Kidney (tissue), 14 donors: ENCODE measurements around the gene RTN4IP1. TPM values are rescaled to one million over a fixed set of nuclear protein-coding genes. Genes with fewer than 3 reads are reported as not detected.
A peak's percentile ranks its signal among the peaks of the same experiment; 100 is the strongest.

Experiments used
- DNase-seq, 5 donors: peaks; one replicate each; pipeline ENCODE4 v3.0.0-alpha.2; 2013 to 2020
- FAIRE-seq: peaks from 2 replicates; lab custom pipeline; 2012; peaks lifted over from hg19 to GRCh38; lab: Jason Lieb, UNC
- H3K27ac ChIP-seq, 2 donors: one replicate each; pipeline ENCODE4 v1.7.0; 2013; ENCODE audit warnings: low read depth in 2 of 2, low read length in 2 of 2, inconsistent platforms in 1 of 2
- H3K27me3 ChIP-seq: one replicate; pipeline ENCODE4 v1.7.1; 2013; ENCODE audit warnings: low read length, inconsistent platforms; ENCODE audit not compliant: control insufficient read depth, insufficient read depth
- H3K36me3 ChIP-seq, 3 donors: one replicate each; pipeline versions ENCODE4 v1.7.0 to v1.7.1; 2013; ENCODE audit warnings: low read length in 3 of 3, control low read depth in 1 of 3, inconsistent platforms in 1 of 3; ENCODE audit not compliant: insufficient read depth in 3 of 3, control insufficient read depth in 2 of 3
- H3K4me1 ChIP-seq, 3 donors: one replicate each; pipeline versions ENCODE4 v1.7.0 to v1.7.1; 2013; ENCODE audit warnings: low read length in 3 of 3, inconsistent platforms in 1 of 3, low read depth in 1 of 3; ENCODE audit not compliant: control insufficient read depth in 2 of 3, insufficient read depth in 2 of 3
- H3K4me3 ChIP-seq, 3 donors: one replicate each; pipeline versions ENCODE4 v1.7.0 to v1.8.1; 2013; ENCODE audit warnings: low read length in 3 of 3, control low read depth in 1 of 3, inconsistent platforms in 1 of 3
- H3K9ac ChIP-seq, 3 donors: one replicate each; pipeline versions ENCODE4 v1.7.0 to v1.7.1; 2013; ENCODE audit warnings: low read length in 3 of 3, control low read depth in 1 of 3, inconsistent platforms in 1 of 3
- H3K9me3 ChIP-seq, 3 donors: one replicate each; pipeline versions ENCODE4 v1.7.0 to v1.7.1; 2013; ENCODE audit warnings: low read length in 3 of 3, control low read depth in 1 of 3, inconsistent platforms in 1 of 3; ENCODE audit not compliant: control insufficient read depth in 2 of 3, insufficient read depth in 1 of 3
- intact Hi-C: fragments of 100-400 bp; cut with DNase I; formaldehyde crosslinking; loops from one replicate; pipeline ENCODE4 v1.11.1; 2022
- polyA plus RNA-seq: library from polyadenylated mRNA; stranded (reverse); fragments of 350-450 nt; fragmentation: Illumina TruSeq; extraction: RNeasy Lipid Tissue Mini Kit (QIAGEN cat#74804); gene quantifications from one replicate; pipeline ENCODE4 v1.2.3, GENCODE V29; 2014; ENCODE audit warnings: low read depth, low replicate concordance; ENCODE audit not compliant: insufficient read depth
- total RNA-seq: library from RNA; stranded (reverse); fragmentation: NEBNext Ultra II Directional; extraction: Animal tissue kit (Norgen Biotek cat#: 25700); gene quantifications from one replicate; pipeline ENCODE4 v1.2.1, GENCODE V29; 2021
- TF ChIP-seq, protein P1 (sequence below): IDR thresholded peaks from 3 replicates; pipeline ENCODE4 v1.5.1; 2012; ENCODE audit warnings: mild to moderate bottlenecking, moderate library complexity, borderline replicate concordance; ENCODE audit not compliant: insufficient read depth; ENCODE audit errors: extremely low read depth
- donor health status: control.
- donor health status: control.
- donor health status: control.
- donor health status: control.
- donor health status: control.
- donor health status: DM: yes; HTN: yes; CAD: no.
- donor health status: Normal renal cell carcinoma (clear cell type).

The RTN4IP1 gene
- total and polyA plus RNA-seq, 2 donors from 2014 or later = 8.9 to 19.3 TPM

DNA sequence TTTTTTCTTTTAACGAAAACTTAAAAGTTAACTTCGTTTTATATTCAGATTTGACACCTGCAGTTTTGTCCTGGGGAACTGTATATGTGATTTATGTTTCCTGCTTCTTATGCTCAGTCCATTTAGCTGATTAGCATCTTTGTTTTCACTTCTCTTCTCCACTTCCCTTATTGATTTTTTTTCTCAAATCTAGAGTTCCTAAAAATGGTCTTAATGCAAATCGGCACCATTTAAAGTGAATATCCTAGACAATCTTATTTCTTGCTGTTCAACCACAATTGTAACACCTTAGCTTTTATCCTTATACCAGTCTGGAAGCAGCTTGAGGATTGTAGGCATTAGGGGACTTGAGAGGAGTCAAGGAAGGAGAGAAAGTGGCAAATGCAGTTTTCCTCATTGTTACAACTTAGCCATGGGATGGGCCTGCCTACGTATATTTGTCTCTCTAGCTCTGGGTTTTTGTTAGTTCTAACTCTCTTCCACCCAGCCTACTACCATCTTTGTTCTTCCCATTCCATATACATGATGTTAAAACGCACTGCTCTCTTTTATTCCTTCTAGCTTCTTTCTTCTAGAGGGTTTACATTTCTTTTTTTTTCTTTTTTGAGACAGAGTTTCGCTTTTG, 8.5 kb upstream of the RTN4IP1 start:
- no peak overlapping the region for H3K9ac ChIP-seq
- H3K4me3 ChIP-seq = no peak overlapping the region
- peaks cover 0 to 6% (median 6%) of the 10 kb centered on the region in 3 donors for H3K36me3 ChIP-seq
- no peak overlapping the region for H3K27ac ChIP-seq
- no peaks in the 10 kb centered on the region for H3K27me3 ChIP-seq
- FAIRE-seq = no peak
- no peaks in the 10 kb centered on the region for H3K4me1 ChIP-seq
- intact Hi-C loops = no loop called here
- TF ChIP-seq, protein P1, sequence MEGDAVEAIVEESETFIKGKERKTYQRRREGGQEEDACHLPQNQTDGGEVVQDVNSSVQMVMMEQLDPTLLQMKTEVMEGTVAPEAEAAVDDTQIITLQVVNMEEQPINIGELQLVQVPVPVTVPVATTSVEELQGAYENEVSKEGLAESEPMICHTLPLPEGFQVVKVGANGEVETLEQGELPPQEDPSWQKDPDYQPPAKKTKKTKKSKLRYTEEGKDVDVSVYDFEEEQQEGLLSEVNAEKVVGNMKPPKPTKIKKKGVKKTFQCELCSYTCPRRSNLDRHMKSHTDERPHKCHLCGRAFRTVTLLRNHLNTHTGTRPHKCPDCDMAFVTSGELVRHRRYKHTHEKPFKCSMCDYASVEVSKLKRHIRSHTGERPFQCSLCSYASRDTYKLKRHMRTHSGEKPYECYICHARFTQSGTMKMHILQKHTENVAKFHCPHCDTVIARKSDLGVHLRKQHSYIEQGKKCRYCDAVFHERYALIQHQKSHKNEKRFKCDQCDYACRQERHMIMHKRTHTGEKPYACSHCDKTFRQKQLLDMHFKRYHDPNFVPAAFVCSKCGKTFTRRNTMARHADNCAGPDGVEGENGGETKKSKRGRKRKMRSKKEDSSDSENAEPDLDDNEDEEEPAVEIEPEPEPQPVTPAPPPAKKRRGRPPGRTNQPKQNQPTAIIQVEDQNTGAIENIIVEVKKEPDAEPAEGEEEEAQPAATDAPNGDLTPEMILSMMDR = no peak
- no peak for DNase-seq
- H3K9me3 ChIP-seq = no peaks in the 10 kb centered on the region

DNA sequence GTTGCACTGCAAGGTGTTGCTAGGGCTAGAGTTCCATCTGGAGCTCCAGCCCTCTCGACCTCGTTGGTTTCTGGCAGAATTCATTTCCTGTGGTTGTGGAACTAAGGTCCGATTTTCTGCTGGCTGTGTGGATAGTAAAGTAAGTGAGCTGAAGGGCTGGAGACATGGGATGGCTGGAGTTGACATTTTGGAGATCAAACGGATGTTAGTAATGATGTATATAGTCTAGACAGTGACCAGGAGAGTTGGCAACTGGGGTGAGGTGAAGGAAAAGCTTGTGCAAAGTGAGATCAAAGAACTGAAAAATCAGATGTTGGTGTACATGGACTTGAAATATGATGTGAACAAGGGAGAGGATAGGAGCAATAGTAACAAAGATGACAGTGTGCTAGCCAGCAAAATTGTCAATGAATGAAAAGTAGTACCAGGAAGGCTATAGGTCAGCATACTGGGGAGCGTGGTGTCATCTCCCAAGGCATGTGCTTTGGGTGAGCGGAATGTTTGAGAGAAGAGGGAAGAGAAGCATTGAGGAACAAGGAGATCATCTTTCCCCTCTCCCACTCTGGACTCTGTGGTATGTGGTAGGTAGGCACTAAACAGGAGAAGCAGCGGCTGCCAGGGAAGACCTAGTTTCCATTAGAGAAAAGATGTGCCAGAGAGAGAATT, 7.9 kb upstream of the RTN4IP1 start:
- H3K27ac ChIP-seq = no peak overlapping the region
- peak overlapping the region in 1 of 3 donors; percentile 26 for H3K9ac ChIP-seq
- H3K36me3 ChIP-seq = peaks cover 0 to 4% (median under 1%) of the 10 kb centered on the region in 3 donors
- intact Hi-C loops = no loop called here
- H3K4me3 ChIP-seq = no peak overlapping the region
- TF ChIP-seq, protein P1 = no peak
- no peaks in the 10 kb centered on the region for H3K4me1 ChIP-seq
- FAIRE-seq (no peak), DNase-seq (no peak)
- no peaks in the 10 kb centered on the region for H3K27me3 ChIP-seq
- no peaks in the 10 kb centered on the region for H3K9me3 ChIP-seq

DNA sequence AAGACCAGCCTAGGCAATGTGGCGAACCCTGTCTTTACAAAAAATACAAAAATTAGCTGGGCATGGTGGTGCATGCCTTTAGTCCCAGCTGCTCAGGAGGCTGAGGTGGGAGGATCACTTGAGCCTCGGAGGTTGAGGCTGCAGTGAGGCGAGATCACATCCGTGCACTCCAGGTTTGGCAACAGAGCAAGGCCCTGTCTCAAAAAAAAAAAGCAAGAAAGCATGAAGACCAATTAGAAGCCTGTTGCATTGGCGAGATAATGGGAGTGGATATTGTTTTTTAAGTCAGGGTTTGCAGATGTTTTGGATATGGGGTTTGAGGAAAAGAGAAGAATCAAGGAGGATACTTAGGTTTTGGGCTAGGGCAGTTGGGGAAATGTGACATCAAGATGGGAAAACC, 5.3 kb upstream of the RTN4IP1 start:
- Histone ChIP-seq H3K27me3 (no peaks in the 10 kb centered on the region), H3K27ac (no peak overlapping the region), H3K4me1 (no peaks in the 10 kb centered on the region), H3K4me3 (no peak overlapping the region), H3K9me3 (no peaks in the 10 kb centered on the region), H3K36me3 (peaks cover 0 to 3% (median 0%) of the 10 kb centered on the region in 3 donors), H3K9ac (no peak overlapping the region)
- DNase-seq (no peak), FAIRE-seq (no peak)
- TF ChIP-seq, protein P1 = no peak
- intact Hi-C loops = no loop called here
